ENCODE measurements around the gene POTEJ.
"Not testable (repeated sequence)": the region's sequence is repeated elsewhere in the genome, so short reads cannot be mapped to it uniquely, and the experiment has no call there.

- not testable (repeated sequence) for TF ChIP-seq EZH2 (IDR thresholded peaks at IDR 0.05; ENCODE audit: low read depth); CTCF (conservative IDR thresholded peaks at IDR 0.05)
Measured at GRCh38 chr2:130665596-130665995, 54.4 kb downstream of the POTEJ start.
